GM21526 (cell line): Measurements from ENCODE around the gene VSTM4.

ENCODE experiments used
- ATAC-seq: cut with Tn5 transposase; IDR thresholded peaks from one replicate; pipeline ENCODE4 v1.9.1; 2021; ENCODE audit warnings: moderate library complexity; ENCODE audit not compliant: unreplicated experiment, low FRiP score

VSTM4 gene, protein sequence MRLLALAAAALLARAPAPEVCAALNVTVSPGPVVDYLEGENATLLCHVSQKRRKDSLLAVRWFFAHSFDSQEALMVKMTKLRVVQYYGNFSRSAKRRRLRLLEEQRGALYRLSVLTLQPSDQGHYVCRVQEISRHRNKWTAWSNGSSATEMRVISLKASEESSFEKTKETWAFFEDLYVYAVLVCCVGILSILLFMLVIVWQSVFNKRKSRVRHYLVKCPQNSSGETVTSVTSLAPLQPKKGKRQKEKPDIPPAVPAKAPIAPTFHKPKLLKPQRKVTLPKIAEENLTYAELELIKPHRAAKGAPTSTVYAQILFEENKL

GRCh38 chr10:49115015-49115795 lies at the start of gene VSTM4:
TSS of gene VSTM4 (minus strand) at chr10:49115522. CDS start at chr10:49115485, 37 bp downstream.
- ATAC-seq = no peak

- peak; percentile 78 for ATAC-seq
Observed at GRCh38 chr10:49164559-49165188, 49.4 kb upstream of the VSTM4 start.

DNA sequence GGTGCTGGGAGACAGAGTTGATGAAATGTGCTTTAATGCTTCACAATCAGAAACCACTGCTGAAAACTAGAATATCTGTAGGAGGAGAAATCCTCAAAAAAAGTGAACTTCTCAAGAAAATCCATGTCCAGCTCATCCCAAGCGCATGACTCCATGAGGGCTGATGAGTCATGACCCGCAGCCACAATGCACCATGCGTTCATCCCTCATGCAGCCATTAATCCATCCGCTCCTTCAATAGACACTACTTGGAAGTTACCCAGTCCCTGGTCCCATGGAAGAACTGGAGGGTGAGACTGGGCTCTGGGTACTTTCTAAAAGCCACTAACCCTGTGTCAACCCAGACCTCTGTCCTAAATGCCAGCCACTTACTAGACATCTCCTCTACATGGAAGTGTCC lies 48.4 kb upstream of the VSTM4 start:
- ATAC-seq = no peak

DNA sequence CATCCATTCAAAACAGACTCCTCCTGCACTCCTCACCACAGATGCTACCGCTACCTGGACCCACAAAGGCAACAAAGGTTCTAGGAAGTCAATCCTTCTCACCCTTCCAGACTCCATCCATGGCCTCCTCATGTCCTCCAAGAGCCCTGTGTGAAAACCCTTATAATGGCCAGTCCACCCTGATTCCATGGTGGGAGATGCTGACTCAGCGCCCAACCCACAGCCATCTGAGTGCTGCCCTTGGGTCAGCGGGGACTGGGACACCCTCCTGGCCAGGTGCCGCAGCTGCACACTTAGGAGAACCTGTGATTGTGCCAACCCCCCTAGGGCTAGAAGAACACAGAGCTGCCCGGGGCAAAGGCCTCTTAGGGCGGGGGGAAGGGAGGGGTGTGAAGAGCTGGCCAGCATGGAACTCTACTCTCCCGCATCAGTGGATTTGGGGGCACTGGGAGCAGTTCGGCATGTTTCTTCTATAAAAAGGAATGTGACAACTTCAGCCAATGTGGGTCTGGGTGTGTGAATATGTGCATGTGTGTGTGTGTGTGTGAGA lies 47.5 kb upstream of the VSTM4 start:
- ATAC-seq = no peak

- ATAC-seq = no peak
Observed at GRCh38 chr10:49162063-49162462, 46.7 kb upstream of the VSTM4 start.

DNA sequence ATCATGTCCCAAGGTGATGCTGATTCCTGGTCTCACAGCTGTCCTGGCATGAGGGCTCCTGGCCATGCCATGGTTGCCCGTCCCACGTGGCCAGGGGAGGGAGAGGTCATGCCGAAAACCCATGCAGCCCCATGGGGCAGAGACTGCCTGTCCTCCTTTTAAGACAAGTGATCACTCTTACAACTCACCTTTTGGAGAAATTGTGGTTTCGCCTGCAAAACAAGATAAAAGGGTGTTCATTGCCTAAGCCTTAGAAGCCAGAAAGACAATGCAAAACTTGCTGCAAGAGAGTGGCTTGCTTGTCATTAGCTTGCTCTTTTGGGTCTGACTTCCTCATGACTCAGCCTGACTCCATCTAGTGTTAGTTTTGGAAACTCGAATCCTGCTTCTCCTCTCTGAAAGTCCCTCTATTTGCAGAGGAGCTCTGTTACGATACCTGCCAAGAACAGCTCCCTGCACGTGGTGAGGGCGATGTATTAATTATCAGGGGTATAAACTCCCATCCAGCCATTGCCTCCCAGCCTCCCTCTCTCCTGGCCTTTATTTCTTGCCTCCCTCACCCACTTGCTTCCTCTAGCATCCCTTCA lies 46.2 kb upstream of the VSTM4 start:
- ATAC-seq = no peak

DNA sequence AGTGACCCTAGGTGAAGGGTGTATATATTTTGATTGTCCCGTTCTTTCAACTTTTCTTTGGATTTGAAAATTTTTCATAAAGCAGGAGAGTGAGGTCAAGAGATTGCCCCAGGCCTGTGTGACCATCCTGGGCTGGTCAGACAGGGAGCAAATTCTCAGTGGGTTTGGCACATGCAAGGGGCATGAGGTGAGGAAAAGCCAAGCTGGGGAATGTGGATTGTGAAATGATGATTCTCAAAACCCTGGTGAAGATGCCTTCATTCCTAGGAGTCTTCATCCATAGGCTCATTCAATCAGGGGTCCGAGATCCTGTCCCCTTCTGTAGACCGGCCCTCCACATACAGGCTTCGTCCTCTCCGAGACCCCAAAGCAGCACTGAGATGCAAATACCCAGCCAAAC lies 45.5 kb upstream of the VSTM4 start:
- no peak for ATAC-seq

DNA sequence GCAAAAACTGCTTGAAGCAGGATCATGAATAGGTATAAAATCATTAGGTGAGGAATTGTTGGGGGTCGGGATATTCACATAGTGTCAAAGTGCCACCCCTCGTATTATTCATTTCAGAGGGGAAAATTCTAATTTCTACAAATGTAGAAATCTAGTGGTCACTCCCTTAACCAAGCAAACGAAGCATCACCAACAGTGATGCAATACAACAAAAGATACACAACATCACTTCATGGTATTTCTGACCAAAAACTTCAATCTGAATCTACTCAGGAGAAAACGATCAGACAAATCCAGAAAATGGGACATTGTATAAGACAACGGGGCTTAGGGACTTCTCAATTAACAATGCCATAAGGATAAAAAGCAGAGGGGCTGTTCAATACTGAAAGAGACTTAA lies 44.8 kb upstream of the VSTM4 start:
- ATAC-seq = no peak

DNA sequence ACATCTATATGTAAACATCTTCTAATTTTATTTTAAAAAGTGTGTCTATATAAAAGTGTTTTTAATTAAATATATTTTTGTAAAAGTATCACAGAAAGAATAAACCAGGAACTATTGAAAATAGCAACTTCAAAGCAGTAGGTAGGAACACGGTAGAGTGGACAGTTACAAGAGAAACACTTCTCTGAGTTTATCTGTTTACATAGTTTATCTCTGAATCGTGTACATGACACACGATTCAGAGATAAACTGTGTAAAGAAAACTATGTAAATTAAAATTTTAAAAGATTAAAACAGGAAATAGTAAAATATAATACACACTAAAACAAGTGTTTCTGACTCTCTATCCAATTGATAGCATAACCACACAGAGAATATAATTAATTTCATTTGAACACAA lies 43.6 kb upstream of the VSTM4 start:
- ATAC-seq = no peak

- ATAC-seq = no peak
Observed at GRCh38 chr10:49158404-49158803, 43.1 kb upstream of the VSTM4 start.

DNA sequence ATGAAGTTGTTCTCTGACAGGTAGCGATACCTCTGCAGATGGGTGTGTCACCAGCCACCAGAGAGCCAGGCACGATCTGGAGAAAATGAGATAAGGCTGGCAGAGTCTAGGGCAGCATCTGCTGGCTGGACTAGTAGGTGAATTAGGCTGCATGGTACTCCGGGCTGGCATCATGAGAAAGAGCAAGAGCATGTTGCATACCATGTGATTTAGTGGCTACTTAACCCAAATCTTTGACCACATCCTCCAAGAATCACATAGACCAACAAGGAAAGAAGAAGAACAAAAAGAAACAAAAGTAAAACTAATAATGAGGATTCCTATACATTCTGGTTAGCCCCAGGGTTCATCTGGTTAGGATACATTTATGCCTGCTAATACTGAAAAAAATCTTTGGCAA lies 41.9 kb upstream of the VSTM4 start:
- no peak for ATAC-seq

GRCh38 chr10:49154641-49155040 lies 39.3 kb upstream of the VSTM4 start:
- no peak for ATAC-seq

DNA sequence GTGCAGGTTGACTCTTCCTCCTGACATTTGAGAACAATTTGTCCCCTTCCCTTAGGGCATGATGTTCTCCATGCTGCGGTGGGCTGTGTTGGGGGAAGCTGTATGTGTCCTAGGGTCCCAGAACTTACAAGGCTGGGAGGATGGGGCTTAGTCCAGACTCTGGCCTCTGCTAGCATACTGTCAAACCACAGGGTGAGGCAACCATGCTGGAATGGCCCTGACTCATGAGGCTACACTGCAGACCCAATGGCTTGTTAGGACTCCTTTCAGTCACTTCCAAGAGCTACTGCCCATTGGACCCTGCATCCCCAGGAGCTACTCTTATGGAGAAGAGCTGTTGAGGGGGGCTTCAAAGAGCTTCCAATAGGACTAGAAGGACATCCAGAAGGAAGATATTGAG lies 38.6 kb upstream of the VSTM4 start:
- ATAC-seq = no peak

DNA sequence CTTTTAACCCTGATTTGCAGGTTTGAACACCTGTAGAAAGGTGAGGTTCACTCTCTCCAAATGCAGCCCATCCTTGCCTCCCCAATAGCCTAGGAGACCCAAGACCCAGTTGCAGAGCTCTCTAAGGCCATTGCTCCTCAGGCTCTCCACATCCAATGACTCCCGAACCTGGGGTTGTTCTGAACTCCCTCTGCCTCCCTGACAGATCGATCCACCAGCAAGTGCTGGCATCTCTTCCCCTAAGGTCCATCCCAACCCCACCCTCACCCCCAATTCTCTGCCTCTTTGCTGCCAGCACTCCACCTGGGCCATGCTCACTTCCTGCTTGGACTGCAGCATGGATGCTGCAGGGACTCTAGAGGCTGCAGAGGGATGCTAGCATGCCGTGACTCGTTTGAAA lies 37.8 kb upstream of the VSTM4 start:
- ATAC-seq = no peak

- ATAC-seq = no peak
Observed at GRCh38 chr10:49152663-49153062, 37.3 kb upstream of the VSTM4 start.

- no peak for ATAC-seq
Observed at GRCh38 chr10:49152037-49152436, 36.7 kb upstream of the VSTM4 start.

DNA sequence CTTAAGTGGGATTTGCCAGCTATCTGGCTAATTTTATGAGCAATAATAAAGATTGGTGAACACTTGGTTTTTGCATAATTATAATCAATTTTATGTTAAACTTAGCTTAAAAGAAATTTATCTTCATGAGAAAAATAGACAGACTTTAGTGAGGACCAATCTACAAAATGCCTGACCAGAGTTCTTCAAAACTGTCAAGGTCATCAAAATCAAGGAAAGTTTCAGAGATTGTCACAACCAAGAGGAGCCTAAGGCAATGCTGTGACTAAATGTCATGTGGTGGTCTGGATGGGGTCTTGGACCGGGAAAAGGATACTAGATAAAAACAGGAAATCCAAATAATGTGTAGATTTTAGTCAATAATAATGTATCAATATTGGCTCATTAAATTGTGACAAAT lies 36.2 kb upstream of the VSTM4 start:
- ATAC-seq = no peak

- no peak for ATAC-seq
Observed at GRCh38 chr10:49151025-49151445, 35.7 kb upstream of the VSTM4 start.

GRCh38 chr10:49150426-49150825 lies 35.1 kb upstream of the VSTM4 start:
- ATAC-seq = no peak

- ATAC-seq = no peak
Observed at GRCh38 chr10:49149881-49150280, 34.6 kb upstream of the VSTM4 start.
